Right lobe of liver (tissue), 4 donors: ENCODE results near the gene C4orf51.

Source experiments
- POLR2A ChIP-seq: fragments of 450-650 bp; IDR thresholded peaks from one replicate; pipeline ENCODE4 v1.6.1; 2017; ENCODE audit warnings: antibody characterized with exemption, mild to moderate bottlenecking
- TF ChIP-seq, protein P1 (sequence below), 4 donors: fragments of 200-600 bp in 3 of 4; fragments of 450-650 bp in 1 of 4; IDR thresholded peaks; one replicate each; pipeline versions ENCODE4 v1.5.1 to v1.8.0; 2016 to 2022; ENCODE audit warnings: antibody characterized with exemption in 4 of 4, mild to moderate bottlenecking in 2 of 4
- donor health status: DM: no; HTN: no; CAD: no.
- donor health status: DM: no; HTN: no; CAD: no.
- donor health status: DM: no; HTN: yes; CAD: no.

- TF ChIP-seq, protein P1, sequence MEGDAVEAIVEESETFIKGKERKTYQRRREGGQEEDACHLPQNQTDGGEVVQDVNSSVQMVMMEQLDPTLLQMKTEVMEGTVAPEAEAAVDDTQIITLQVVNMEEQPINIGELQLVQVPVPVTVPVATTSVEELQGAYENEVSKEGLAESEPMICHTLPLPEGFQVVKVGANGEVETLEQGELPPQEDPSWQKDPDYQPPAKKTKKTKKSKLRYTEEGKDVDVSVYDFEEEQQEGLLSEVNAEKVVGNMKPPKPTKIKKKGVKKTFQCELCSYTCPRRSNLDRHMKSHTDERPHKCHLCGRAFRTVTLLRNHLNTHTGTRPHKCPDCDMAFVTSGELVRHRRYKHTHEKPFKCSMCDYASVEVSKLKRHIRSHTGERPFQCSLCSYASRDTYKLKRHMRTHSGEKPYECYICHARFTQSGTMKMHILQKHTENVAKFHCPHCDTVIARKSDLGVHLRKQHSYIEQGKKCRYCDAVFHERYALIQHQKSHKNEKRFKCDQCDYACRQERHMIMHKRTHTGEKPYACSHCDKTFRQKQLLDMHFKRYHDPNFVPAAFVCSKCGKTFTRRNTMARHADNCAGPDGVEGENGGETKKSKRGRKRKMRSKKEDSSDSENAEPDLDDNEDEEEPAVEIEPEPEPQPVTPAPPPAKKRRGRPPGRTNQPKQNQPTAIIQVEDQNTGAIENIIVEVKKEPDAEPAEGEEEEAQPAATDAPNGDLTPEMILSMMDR (IDR thresholded peaks at IDR 0.05): no peak
- no peak for TF ChIP-seq POLR2A
These were observed 86.3 kb downstream of the C4orf51 start for GRCh38 chr4:145766273-145766672.
